Fibroblast of lung (primary cell): ENCODE results near the gene GRK5. TPM values are rescaled to one million over a fixed set of nuclear protein-coding genes. Genes with fewer than 3 reads are reported as not detected.

Experiments used
- DNase-seq, 2 donors: peaks; one replicate each; pipeline versions ENCODE4 v3.0.0 to v3.0.0-alpha.2; 2010; ENCODE audit warnings: low read depth in 2 of 2
- H2AFZ ChIP-seq: 2 replicates; pipeline ENCODE4 v1.5.1; 2012; ENCODE audit warnings: low read length, control low read depth, inconsistent platforms
- H3K27ac ChIP-seq: 2 replicates; pipeline ENCODE4 v1.5.1; 2011; ENCODE audit warnings: low read length, control low read depth; ENCODE audit not compliant: insufficient read depth
- H3K27me3 ChIP-seq: 2 replicates; pipeline ENCODE4 v1.5.1; 2011; ENCODE audit warnings: mild to moderate bottlenecking, low read length; ENCODE audit not compliant: control insufficient read depth, insufficient read depth
- H3K36me3 ChIP-seq: 2 replicates; pipeline ENCODE4 v1.5.1; 2011; ENCODE audit warnings: low read length; ENCODE audit not compliant: control insufficient read depth, insufficient read depth
- H3K4me1 ChIP-seq: 2 replicates; pipeline ENCODE4 v1.5.1; 2011; ENCODE audit warnings: low read length; ENCODE audit not compliant: control insufficient read depth, insufficient read depth; ENCODE audit errors: extremely low read depth
- H3K4me2 ChIP-seq: 2 replicates; pipeline ENCODE4 v1.5.1; 2011; ENCODE audit warnings: low read length, control low read depth; ENCODE audit not compliant: insufficient read depth; ENCODE audit errors: extremely low read depth
- H3K4me3 ChIP-seq, 4 experiments: fragments of 200-600 bp in 1 of 4; sonication (generic) in 1 of 4; replicated peaks in 1 of 4; 2 replicates each; pipeline ENCODE4 v1.5.1; 2011 to 2016; ENCODE audit warnings: low read length in 4 of 4, low read depth in 3 of 4, mild to moderate bottlenecking in 3 of 4, control low read depth in 2 of 4, inconsistent platforms in 1 of 4, mixed read lengths in 1 of 4; ENCODE audit not compliant: insufficient read depth in 1 of 4; ENCODE audit errors: control extremely low read depth in 1 of 4
- H3K79me2 ChIP-seq: 2 replicates; pipeline ENCODE4 v1.5.1; 2012; ENCODE audit warnings: mild to moderate bottlenecking, low read length, inconsistent platforms; ENCODE audit not compliant: control insufficient read depth, insufficient read depth
- H3K9ac ChIP-seq: 2 replicates; pipeline ENCODE4 v1.5.1; 2011; ENCODE audit warnings: mild to moderate bottlenecking, low read length, control low read depth; ENCODE audit not compliant: insufficient read depth
- H3K9me3 ChIP-seq: 2 replicates; pipeline ENCODE4 v1.5.1; 2012; ENCODE audit warnings: low read depth, low read length; ENCODE audit not compliant: control insufficient read depth, insufficient read depth
- H4K20me1 ChIP-seq: 2 replicates; pipeline ENCODE4 v1.5.1; 2011; ENCODE audit warnings: low read length; ENCODE audit not compliant: control insufficient read depth, insufficient read depth; ENCODE audit errors: extremely low read depth
- CTCF ChIP-seq, 2 donors: IDR thresholded peaks in 1 of 2; conservative IDR thresholded peaks in 1 of 2; 1 replicate in 1 of 2; 2 replicates in 1 of 2; pipeline ENCODE4 v1.5.1; 2011 to 2012; ENCODE audit warnings: low read length in 2 of 2, control low read depth in 1 of 2, inconsistent platforms in 1 of 2, low read depth in 1 of 2, mild to moderate bottlenecking in 1 of 2
- EZH2 ChIP-seq: IDR thresholded peaks from 2 replicates; pipeline ENCODE4 v1.5.1; 2012; ENCODE audit warnings: low read length, control low read depth, mild to moderate bottlenecking; ENCODE audit errors: missing control alignments
- polyA plus RNA-seq, 2 donors: library from polyadenylated mRNA; depleted of rRNA in 1 of 2; stranded (reverse) in 1 of 2; unstranded in 1 of 2; fragments of >200 nt; gene quantifications; 2 replicates each; pipeline ENCODE4 v1.2.1, GENCODE V29; 2011 to 2012; ENCODE audit warnings: missing spikeins in 1 of 2
- total RNA-seq: library from RNA; depleted of rRNA; stranded (reverse); fragments of >200 nt; gene quantifications from 2 replicates; pipeline ENCODE4 v1.2.1, GENCODE V29; 2014

GRK5 gene
- total and polyA plus RNA-seq, 2 donors (not counting 1 experiment from before 2014, with no cell fraction given), result 24.1 to 90.3 TPM

- peaks cover 12% of the 10 kb centered on the region for H3K4me1 ChIP-seq
- no peak overlapping the region for H2AFZ ChIP-seq
- H3K79me2 ChIP-seq, result peaks cover 2% of the 10 kb centered on the region
- H3K9ac ChIP-seq, result no peak overlapping the region
- H3K27ac ChIP-seq, result no peak overlapping the region
- H4K20me1 ChIP-seq, result no peaks in the 10 kb centered on the region
- peak in 1 of 2 donors; percentile 27 for DNase-seq
- peaks cover 33% of the 10 kb centered on the region for H3K36me3 ChIP-seq
- H3K4me3 ChIP-seq, result no peak overlapping the region
- H3K27me3 ChIP-seq, result no peaks in the 10 kb centered on the region
- TF ChIP-seq CTCF (conservative IDR thresholded peaks at IDR 0.05 in 1 of 2, IDR thresholded peaks at IDR 0.05 in 1 of 2; ENCODE audit: low read depth in 1 of 2, low read length in 2 of 2) (no peak), EZH2 (no peak)
- H3K4me2 ChIP-seq, result no peak overlapping the region
- no peaks in the 10 kb centered on the region for H3K9me3 ChIP-seq
Measured at GRCh38 chr10:119425102-119425880, 217.9 kb downstream of the GRK5 start.

- Histone ChIP-seq H3K27ac (no peak overlapping the region), H3K4me2 (no peak overlapping the region), H3K27me3 (no peaks in the 10 kb centered on the region), H4K20me1 (no peaks in the 10 kb centered on the region), H2AFZ (no peak overlapping the region), H3K9ac (no peak overlapping the region), H3K36me3 (peaks cover 35% of the 10 kb centered on the region), H3K79me2 (peaks cover 2% of the 10 kb centered on the region), H3K4me1 (peaks cover 9% of the 10 kb centered on the region), H3K4me3 (no peak overlapping the region), H3K9me3 (no peaks in the 10 kb centered on the region)
- DNase-seq, result no peak
- no peak for TF ChIP-seq EZH2
- no peak for TF ChIP-seq CTCF (conservative IDR thresholded peaks at IDR 0.05 in 1 of 2, IDR thresholded peaks at IDR 0.05 in 1 of 2; ENCODE audit: low read depth in 1 of 2, low read length in 2 of 2)
Measured at GRCh38 chr10:119425881-119426170, 218.5 kb downstream of the GRK5 start.

GRCh38 chr10:119426699-119427098 is 219.3 kb downstream of the GRK5 start:
- Histone ChIP-seq H3K27ac (no peak overlapping the region), H3K4me2 (no peak overlapping the region), H3K4me3 (no peak overlapping the region), H3K4me1 (peaks cover 2% of the 10 kb centered on the region), H3K79me2 (peaks cover 2% of the 10 kb centered on the region), H3K9me3 (no peaks in the 10 kb centered on the region), H3K36me3 (peaks cover 36% of the 10 kb centered on the region), H2AFZ (no peak overlapping the region), H3K27me3 (no peaks in the 10 kb centered on the region), H4K20me1 (no peaks in the 10 kb centered on the region), H3K9ac (no peak overlapping the region)
- DNase-seq, result no peak
- TF ChIP-seq CTCF (conservative IDR thresholded peaks at IDR 0.05 in 1 of 2, IDR thresholded peaks at IDR 0.05 in 1 of 2; ENCODE audit: low read depth in 1 of 2, low read length in 2 of 2) (no peak), EZH2 (no peak)
